CD4-positive, alpha-beta T cell treated with Interleukin-15 for 4 hours (primary cell): ENCODE measurements around the gene DOLPP1.

Experiments
- DNase-seq: peaks from one replicate; pipeline ENCODE4 v3.0.0-alpha.2; 2020; ENCODE audit warnings: low spot score

Gene DOLPP1

DNA sequence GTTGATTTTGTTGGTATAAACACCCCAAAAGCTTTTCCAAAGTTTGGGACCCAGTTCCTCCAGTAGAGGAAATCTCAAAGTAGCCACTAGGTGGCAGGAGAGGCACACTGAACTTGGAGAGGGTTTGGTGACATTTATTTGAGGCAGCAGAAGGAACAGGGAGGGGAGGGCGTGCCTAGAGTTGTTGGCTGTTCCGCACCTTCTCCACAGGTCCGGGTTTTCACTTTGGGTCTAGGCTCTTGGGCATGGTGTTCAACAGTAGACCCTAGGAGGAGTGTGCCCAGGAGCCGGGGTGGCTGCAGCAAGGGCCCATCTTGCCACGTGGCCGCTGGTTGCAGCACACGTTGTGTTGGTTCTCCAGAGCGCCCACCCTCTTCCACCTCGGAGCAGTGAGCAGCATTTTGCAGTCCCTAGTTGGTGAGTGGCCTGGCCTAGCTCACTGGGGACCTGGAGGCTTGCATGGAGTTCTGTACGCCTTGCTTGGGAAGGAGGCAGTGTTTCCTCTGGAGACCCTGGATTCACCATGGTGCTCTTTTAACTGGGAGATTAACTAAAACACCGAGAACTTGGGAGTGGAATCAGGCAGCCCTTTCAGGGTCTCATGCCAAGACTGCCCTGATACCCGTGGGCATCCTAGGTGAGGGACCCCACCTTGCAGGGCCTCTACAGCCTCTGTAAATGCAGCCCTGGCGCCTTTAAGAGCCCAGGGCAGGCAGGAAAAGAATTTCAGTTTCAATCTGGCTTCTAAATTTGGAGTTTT is 58.5 kb downstream of the DOLPP1 start:
- peak; percentile 85 for DNase-seq

DNA sequence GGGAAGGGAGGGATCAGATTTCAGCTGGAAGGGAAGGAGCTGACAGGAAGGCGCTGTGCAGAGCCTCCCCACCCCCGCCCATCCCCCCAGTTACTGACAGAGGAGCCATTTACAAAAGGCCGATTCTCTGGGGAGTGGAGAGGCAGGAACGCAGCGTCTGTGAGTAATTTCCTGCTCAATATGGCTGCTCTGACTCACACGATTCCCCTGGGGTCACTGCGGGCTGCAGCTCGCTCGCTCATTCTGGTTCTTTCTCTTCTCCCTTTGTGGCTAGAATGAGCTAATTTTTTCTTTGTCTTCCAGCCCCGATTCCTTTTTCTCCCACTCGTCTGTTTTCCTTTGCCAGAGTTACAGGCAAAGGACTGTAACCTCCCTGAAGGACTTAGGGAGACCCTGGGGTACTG is 59.1 kb downstream of the DOLPP1 start:
- peak; percentile 89 for DNase-seq
